HG03103 (cell line): ENCODE results near the gene NPAS2.

Experiments
- ATAC-seq: cut with Tn5 transposase; IDR thresholded peaks from one replicate; pipeline ENCODE4 v1.9.1; 2021; ENCODE audit warnings: low read depth; ENCODE audit not compliant: unreplicated experiment

NPAS2 gene

DNA sequence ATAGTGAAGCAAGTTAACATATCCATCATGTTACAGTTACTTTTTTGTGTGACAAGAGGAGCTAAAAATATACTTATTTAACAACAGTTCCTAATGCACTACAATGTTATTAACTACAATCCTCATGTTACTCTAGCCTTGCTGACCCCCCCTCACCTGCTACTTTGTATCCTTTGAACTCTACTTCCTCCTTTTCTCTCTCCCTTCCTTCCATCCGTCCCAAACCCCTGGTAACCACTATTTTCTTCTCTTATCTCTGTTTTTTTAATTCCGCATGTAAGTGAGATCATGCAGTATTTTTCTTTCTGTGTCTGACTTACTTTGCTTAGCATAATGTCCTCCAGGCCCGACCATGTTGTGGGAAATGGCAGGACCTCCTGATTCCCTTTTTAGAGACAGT is 59.4 kb downstream of the NPAS2 start:
- no peak for ATAC-seq

DNA sequence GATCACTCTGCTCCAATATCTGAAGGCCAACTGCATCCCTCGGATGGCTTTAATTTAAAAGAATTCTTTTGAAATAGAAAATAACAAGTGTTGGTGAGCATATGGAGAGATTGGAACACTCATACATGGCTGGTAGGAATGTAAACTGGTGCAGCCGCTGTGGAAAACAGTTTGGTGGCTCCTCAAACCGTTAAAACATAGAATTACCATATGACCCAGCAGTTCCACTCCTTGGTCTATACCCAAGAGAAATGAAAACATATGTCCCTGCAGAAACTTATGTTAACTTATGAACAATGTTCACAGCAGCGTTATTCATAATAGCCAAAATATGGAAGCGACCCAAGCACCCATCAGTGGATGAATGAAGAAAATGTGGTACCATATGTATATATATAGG is 60.1 kb downstream of the NPAS2 start:
- no peak for ATAC-seq

DNA sequence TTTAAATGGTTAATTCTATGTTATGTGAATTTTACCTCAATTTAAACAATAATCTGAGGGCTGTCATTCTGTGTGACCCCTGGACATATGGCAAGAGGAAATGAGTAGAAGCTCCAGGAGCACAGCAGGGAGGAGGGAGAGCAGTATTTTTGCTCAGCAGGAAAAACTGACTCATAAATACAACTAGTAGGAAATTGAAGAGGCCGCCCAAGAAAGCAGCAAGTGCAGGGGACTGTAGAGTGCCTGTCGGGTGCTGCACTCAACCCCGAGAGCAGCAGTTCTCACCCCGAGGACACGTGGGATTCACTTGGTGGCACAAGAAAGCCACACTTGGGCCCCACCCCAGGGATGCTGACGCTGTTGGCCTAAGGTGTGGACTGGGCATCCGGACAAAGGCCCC is 60.8 kb downstream of the NPAS2 start:
- ATAC-seq: no peak

DNA sequence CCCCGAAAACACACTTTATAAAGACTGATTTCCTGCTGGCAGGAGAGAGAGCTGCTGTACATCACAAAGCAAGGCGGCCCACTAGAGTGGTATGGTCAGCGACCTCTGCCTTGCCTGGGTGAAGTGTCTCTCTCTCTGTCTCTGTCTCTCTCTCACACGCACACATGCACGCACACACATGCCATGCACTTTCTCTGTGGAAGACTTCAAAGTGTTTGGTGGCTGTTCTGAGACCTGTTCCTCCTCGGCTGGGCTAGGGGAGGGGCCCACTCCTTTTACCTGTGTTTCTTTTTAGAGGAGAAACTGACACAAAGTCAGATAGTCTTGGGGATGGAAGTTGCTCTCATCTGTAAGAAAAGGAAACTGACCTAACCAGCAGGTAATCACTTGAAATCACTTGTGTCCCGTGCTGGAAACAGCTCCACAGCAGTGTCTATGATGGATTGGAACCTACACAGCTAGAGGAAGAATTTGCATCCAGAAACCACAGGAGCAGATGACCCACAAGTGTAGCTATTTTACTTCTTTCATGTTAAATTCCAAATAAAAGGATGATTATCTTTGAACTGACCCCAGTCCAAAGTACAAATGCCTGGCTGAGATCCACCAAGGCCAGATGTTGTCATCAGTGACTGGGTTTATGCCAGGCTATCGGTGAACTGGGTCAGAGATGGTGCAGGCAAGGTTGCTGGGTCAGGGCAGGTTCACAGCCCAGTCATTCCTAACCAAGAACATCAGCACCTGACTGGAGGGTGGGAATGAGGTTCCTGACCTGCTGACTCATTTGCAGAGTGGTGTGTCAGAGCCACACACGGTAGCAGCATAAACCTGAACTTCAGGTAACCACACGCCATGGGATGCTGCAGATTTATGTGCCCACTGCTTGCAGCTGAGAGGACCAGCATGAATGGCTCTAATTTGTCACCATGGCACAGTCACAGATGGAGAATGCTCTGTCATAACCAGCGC is 63.0 kb downstream of the NPAS2 start:
- ATAC-seq: no peak

DNA sequence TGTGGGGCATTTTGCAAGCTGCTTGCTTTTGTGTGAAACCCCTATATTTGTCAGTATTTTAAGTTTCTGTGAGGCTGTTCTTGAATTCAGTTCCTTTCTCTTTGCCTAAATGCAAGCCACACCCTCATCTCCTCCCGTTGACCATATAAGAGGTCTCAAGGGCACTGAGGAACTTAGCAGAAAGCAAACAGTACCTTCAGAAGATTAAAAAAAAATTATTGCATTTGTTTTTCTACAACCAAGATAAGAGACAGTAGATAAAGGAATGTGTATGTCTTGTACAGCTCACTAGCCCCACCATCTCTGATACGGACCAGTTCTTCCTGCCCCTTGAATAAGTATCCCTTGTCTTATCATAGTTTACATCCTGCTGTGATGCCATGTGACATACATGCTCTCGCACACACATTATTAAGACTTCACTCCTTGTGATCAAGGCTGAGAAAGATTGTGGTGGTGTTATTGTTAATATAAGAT is 64.2 kb downstream of the NPAS2 start:
- ATAC-seq: no peak

DNA sequence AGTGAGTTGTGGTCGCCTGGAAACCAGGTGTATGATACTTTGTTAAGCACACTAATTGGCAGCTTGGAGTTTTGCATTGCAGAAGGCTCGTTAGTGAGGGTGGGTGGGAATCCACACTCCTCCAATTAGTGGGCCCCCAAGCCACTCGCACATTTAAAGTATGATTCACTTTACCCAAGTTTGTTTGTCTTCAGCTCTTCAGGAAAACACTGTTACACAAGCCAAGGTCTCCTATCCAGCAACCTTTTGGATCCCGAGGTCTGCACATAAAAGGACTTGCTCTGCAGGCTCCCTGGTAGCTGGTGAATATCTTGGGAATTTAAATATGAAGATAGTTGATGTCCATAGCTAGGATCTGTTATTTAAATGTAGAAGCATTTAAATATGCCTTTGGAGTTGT is 66.1 kb downstream of the NPAS2 start:
- no peak for ATAC-seq

- no peak for ATAC-seq
Observed at GRCh38 chr2:100887039-100887578, 67.2 kb downstream of the NPAS2 start.

DNA sequence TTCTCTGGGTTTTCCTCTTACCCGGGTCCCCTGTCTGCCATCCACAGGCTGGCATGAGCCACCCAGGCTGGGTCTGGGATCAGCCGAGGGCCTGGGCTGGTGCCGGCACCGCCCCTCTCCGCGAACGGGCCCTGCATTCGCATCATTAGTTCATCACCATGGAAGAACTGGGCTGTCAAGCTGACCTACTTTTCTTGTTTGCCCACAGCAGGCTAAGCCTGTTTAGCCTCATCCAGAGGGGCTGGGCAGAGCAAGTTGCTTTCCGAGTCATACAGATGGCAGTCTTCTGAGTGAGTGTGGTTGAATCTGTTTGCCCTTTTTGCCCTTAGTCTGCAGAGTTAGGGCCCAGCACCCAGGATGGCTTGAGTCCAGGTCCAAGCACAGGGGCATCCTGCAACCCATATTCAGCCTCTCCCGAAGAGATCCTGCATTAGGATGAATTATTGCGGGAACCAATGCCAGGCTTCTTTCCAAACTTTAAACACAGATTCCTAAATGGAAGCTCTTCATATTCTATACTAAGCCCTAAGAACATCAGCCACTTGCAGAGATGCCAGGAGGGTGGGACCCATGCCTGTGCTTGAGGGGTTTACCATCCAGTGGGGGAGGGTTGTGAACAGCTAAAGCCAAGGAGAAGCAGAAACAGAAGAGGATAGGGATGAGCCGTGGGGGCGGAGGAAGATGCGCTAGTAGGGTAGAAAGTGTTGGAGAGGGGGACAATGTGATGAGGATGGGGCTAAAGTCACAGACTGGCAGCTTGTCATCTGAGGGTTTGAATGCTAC is 68.0 kb downstream of the NPAS2 start:
- ATAC-seq: no peak

GRCh38 chr2:100888601-100889000 is 68.7 kb downstream of the NPAS2 start:
- ATAC-seq: no peak

DNA sequence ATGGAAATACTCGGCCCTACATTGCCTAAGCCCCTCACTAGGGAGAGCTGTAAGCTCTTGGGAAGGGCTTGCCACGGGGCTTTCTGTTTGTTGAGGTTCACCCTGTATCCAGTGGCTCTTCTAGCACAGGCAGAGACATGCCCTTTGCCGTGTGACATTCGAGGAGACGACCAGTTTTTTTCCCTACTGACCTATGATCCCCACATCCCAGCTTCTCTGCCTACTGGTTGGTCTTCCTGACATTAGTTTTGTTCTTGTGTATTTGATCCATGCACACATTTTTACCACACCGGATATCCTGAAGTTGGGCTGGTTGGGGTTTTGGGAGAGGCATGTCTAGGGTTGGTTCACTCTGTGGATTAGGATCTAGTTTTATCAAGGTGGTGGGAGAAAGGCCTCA is 69.3 kb downstream of the NPAS2 start:
- ATAC-seq: no peak

DNA sequence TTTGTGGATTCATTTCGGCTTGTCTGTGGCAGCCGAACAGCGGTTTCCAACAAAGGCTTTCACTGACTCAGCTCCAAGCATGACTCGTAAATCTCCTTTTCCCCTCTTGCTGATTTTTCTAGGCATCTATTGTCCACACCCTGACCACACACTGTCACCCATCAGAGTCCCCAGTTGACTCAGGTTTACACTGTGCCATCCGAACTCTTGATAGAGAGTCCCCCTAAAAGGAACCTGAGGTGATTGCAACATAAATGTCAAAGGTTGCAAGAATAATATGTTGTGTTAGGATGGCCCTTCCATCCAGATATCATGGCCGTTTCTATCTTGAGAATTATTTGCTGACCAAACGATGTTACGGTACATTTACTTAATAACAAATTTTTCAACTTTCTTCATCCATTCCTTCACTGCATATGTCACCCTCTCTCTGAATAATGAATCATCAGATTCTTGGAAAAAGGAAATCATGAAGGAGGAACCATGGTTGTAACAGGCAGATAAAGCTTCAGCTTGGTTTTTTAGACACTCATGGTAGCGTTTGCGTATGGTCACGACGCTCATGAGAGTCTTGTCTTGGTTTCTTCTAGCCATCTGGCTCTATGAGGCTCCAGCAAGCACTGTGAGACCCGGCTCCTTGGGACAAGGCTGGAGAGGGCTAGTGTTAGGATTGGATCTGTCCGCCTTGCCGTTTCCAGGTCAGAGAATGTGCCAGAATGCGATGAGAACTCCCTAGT is 72.1 kb downstream of the NPAS2 start:
- ATAC-seq: no peak

DNA sequence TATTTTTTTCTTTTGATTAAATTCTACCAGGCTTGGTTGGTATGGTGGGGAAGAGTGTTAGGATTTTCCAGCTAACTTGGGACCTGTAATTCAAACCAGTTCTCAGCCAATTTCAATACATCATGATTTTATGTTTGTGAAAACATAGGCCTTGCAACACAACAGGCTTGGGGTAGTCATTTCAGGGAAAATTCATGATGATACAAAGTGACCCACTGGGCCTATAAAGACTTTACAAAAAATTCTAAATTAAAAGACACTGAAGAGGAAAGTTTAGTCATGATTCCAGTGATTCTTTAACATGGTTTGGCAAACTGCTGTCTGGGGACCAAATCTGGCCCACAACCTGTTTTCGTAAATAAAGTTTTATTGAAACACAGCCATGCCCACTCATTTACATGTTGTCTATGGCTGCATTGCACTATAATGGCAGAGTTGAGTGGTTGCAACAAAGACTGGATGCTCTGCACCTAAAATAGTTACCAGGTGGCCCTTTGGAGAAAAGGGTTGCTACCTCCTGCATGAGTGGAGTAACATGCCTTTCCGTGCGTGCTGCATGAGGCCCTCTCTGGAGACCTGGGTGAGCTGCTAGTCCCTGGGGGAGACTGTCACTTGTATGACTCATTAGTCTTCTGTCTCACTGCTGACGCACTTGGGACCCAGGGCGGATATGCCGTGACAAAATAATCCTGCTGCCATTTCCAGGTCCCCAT is 73.6 kb downstream of the NPAS2 start:
- no peak for ATAC-seq

DNA sequence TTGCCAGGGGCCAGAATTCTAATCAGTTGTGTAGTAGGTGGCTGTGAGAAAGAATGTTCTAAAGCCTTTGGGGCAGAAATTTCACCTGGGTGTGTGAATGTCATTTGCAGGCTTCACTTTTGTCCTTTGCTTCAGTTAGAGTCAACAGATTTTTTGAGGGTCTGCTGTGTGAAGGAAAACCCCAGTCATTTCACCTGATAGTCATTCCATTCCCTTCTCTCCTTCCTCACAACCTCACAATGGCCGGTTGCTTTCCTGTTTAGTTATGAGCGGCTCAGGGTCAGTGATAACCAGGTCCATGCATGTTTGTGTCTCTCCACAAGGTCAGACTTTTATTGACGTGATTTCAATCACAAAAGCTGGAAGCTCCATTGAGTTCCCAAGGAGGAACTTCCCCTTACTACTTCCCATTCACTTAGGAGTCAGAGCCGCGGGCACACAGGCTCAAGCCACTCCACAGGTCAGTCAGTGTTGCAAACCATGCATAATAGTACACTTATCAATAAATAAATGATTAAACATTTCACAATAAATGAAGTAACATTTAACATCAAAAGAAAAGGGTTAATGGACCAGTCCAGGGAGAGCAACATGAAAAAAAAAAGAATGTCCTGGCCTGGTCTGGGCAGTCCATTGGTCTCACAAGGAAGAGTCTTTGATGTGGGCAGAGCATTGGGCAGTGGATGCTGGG is 74.3 kb downstream of the NPAS2 start:
- no peak for ATAC-seq

- ATAC-seq: no peak
Observed at GRCh38 chr2:100894796-100895156, 74.8 kb downstream of the NPAS2 start.

DNA sequence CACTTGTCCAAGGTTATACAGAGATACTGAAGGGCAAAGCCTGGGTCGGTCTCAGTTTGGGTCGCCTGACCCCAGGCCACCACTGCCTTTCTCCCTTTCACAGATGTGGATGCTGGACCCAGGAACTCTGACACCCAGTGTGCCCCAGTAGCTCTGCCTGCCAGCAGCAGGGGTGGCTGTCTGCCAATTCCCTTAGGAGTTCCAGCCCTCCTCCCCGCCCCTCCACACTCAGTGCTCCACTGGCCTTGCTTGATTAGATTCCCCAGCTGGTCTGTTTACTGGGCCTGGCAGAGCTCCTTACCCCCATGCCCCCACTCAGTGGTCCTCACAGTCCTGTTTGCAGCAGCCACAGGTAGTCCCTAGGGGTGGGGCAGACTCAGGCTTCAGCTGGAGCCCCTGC is 75.5 kb downstream of the NPAS2 start:
- no peak for ATAC-seq

DNA sequence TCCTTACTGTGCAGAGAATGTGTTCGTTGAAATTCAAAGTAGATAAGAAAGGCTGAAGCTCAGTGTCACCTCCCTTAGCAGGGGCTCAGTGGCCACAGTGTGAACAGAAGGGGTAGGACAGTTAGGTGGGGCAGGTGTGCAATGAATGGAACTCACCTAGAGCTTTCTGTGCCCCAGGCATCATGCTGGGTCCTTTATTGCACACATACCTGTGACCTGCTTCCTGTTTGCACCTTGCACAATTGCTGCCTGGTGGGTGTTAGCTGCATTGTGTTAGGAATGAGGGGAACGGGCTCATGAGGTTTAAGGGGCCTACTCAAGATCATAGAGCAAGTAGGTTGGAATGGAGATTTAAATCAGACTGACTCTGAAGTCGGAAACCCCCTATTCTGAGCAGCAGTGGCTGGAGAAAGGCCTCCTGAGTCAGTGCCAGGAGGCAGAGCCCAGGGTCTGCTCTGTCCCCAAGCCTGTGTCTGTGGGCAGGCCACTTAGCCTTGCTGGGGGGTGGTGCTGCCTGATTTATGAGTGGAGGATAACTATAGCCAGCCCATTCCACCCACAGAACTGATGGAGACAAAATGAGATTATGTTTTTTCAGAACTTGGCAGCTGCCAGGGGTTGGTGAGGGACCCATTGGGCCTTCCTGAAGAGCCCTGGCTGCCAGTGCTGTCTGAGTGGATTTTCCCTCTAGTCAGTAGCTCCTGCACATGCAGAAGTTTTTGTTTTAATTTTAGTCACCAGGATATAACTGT is 76.2 kb downstream of the NPAS2 start:
- no peak for ATAC-seq

DNA sequence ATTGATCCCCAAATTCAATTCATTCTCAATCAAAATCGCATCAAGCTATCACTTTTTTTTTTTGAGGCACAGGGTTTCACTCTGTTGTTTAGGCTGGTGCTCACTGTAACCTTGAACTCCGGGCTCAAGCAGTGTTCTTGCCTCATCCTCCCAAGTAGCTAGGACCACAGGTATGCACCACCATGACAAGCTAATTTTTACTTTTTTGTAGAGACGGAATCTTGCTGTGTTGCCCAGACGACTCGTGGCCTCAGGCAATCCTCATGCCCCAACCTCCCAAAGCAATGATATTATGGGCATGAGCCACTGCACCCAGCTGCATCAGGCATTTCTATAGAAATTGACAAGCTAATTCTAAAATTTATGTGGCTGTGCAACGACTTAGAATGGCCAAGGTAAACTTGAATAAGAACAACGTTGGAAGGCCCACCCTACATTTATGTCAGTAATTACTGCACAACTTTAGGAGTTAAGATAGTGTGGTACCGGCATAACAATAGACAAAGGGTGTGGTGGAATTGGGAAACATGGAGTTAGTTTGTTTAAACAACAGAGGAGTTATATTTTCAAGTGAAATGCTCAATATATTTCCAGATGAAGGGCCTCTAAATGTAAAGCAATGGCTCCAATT is 78.2 kb downstream of the NPAS2 start:
- no peak for ATAC-seq

- no peak for ATAC-seq
Observed at GRCh38 chr2:100900156-100900795, 80.3 kb downstream of the NPAS2 start.
